Keratinocyte (primary cell): Measurements from ENCODE around the gene CLIP2. TPM values are rescaled to one million over a fixed set of nuclear protein-coding genes. Genes with fewer than 3 reads are reported as not detected.

Source experiments
- DNase-seq: peaks from one replicate; pipeline ENCODE4 v3.0.0-alpha.2; 2011; ENCODE audit warnings: low read depth, missing footprints, low spot score
- FAIRE-seq: peaks from 2 replicates; lab custom pipeline; 2011; peaks lifted over from hg19 to GRCh38; lab: Jason Lieb, UNC
- H2AFZ ChIP-seq: 2 replicates; pipeline ENCODE4 v1.6.0; 2012; ENCODE audit warnings: low read length, control low read depth, inconsistent platforms; ENCODE audit not compliant: control insufficient read depth
- H3K27ac ChIP-seq: 2 replicates; pipeline ENCODE4 v1.5.1; 2011; ENCODE audit warnings: low read length; ENCODE audit not compliant: control insufficient read depth, insufficient read depth
- H3K27me3 ChIP-seq: 3 replicates; pipeline ENCODE4 v1.6.0; 2011; ENCODE audit warnings: low read length; ENCODE audit not compliant: control insufficient read depth, insufficient read depth; ENCODE audit errors: extremely low read depth
- H3K36me3 ChIP-seq, 2 experiments: 2 replicates in 1 of 2; 3 replicates in 1 of 2; pipeline ENCODE4 v1.5.1; 2011; ENCODE audit warnings: low read length in 2 of 2, mild to moderate bottlenecking in 1 of 2; ENCODE audit not compliant: control insufficient read depth in 2 of 2, insufficient read depth in 2 of 2; ENCODE audit errors: extremely low read depth in 1 of 2
- H3K4me1 ChIP-seq: 3 replicates; pipeline ENCODE4 v1.5.1; 2011; ENCODE audit warnings: low read length; ENCODE audit not compliant: control insufficient read depth, insufficient read depth; ENCODE audit errors: extremely low read depth
- H3K4me2 ChIP-seq: 3 replicates; pipeline ENCODE4 v1.6.0; 2011; ENCODE audit warnings: low read depth, low read length; ENCODE audit not compliant: control insufficient read depth, insufficient read depth; ENCODE audit errors: extremely low read depth
- H3K4me3 ChIP-seq, 3 experiments: fragments of 200-600 bp in 1 of 3; sonication (generic) in 1 of 3; 2 replicates in 2 of 3; 3 replicates in 1 of 3; pipeline ENCODE4 v1.5.1; 2011 to 2016; ENCODE audit warnings: low read length in 3 of 3, mild to moderate bottlenecking in 3 of 3, control low read depth in 2 of 3, inconsistent platforms in 1 of 3, low read depth in 1 of 3, mixed read lengths in 1 of 3, mixed run types in 1 of 3, moderate library complexity in 1 of 3; ENCODE audit not compliant: control insufficient read depth in 2 of 3, insufficient read depth in 2 of 3; ENCODE audit errors: extremely low read depth in 1 of 3
- H3K79me2 ChIP-seq: 2 replicates; pipeline ENCODE4 v1.6.0; 2012; ENCODE audit warnings: low read length; ENCODE audit not compliant: control insufficient read depth, insufficient read depth
- H3K9ac ChIP-seq: 3 replicates; pipeline ENCODE4 v1.6.0; 2011; ENCODE audit warnings: low read length; ENCODE audit not compliant: control insufficient read depth, insufficient read depth; ENCODE audit errors: extremely low read depth
- H3K9me1 ChIP-seq: 3 replicates; pipeline ENCODE4 v1.6.0; 2011; ENCODE audit warnings: low read length; ENCODE audit not compliant: control insufficient read depth, insufficient read depth; ENCODE audit errors: extremely low read depth
- H3K9me3 ChIP-seq: 2 replicates; pipeline ENCODE4 v1.5.1; 2012; ENCODE audit warnings: low read depth, low read length; ENCODE audit not compliant: control insufficient read depth
- H4K20me1 ChIP-seq: 3 replicates; pipeline ENCODE4 v1.6.0; 2011; ENCODE audit warnings: low read length; ENCODE audit not compliant: control insufficient read depth, insufficient read depth; ENCODE audit errors: extremely low read depth
- CTCF ChIP-seq, 3 experiments: IDR thresholded peaks in 1 of 3; conservative IDR thresholded peaks in 1 of 3; optimal IDR thresholded peaks in 1 of 3; 2 replicates in 2 of 3; 3 replicates in 1 of 3; pipeline versions ENCODE3 to v1.5.1; 2011; ENCODE audit warnings: low read length in 3 of 3, mild to moderate bottlenecking in 3 of 3, moderate library complexity in 2 of 3, control low read depth in 1 of 3, inconsistent platforms in 1 of 3; ENCODE audit not compliant: insufficient read depth in 2 of 3; ENCODE audit errors: extremely low read depth in 1 of 3
- EZH2 ChIP-seq: IDR thresholded peaks from one replicate; pipeline ENCODE4 v1.6.1; 2012; ENCODE audit warnings: inconsistent platforms, mild to moderate bottlenecking, low read length, moderate library complexity
- dilution Hi-C: fragments of 300-500 bp; cut with MboI; formaldehyde crosslinking; loops from one replicate; pipeline ENCODE4 v1.7.0; 2020; ENCODE audit warnings: low sequenced_read_pairs; ENCODE audit not compliant: extremely low pct_ligation_motif_present
- polyA plus RNA-seq, 5 experiments: library from polyadenylated mRNA; depleted of rRNA in 3 of 5; stranded (reverse) in 3 of 5; stranded (forward) in 1 of 5; unstranded in 1 of 5; fragments of >200 nt; gene quantifications; 1 replicate in 1 of 5; 2 replicates in 3 of 5; 3 replicates in 1 of 5; pipeline versions ENCODE4 v1.2.1 to v1.2.3, GENCODE V29; 2011 to 2012; ENCODE audit warnings: missing spikeins in 2 of 5, low read depth in 1 of 5, low replicate concordance in 1 of 5

CLIP2 gene
- polyA plus RNA-seq, 1 donor (not counting 4 experiments of a cell fraction or from before 2014, with no cell fraction given): 2.6 TPM

DNA sequence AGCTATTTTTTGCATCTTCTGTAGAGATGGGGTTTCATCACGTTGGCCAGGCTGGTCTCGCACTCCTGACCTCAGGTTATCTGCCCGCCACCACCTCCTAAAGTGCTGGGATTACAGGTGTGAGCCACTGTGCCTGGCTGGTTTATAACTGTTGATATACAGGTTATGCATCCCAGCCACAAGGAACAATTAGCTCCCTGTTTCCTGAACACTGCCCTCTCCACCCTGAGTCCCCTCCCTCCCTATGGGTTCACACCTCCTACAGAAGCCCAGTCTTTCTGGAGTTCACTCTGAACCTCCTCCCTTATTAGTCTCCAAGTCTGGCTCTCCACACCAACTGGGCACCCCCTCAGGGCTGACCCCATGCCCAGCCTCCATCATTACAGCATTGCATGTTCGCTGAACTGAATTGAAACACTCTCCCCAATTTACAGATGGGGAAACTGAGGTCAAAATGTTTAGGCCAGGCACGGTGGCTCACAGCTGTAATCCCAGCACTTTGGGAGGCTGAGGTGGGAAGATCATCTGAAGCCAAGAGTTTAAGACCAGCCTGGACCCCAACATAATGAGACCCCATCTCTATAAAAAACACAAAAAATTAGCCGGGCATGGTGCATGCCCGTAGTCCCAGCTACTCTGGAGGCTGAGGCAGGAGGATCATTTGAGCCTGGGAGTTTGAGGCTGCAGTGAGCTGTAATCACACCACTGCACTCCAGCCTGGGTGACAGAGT is 1.7 kb upstream of the CLIP2 start:
- no peak overlapping the region for H2AFZ ChIP-seq
- H3K27ac ChIP-seq: no peak overlapping the region
- H3K4me2 ChIP-seq: no peak overlapping the region
- dilution Hi-C loops: no loop called here
- no peaks in the 10 kb centered on the region for H3K27me3 ChIP-seq
- no peaks in the 10 kb centered on the region for H3K36me3 ChIP-seq
- no peaks in the 10 kb centered on the region for H3K9me3 ChIP-seq
- H3K9me1 ChIP-seq: no peaks in the 10 kb centered on the region
- FAIRE-seq (no peak), DNase-seq (no peak)
- no peak overlapping the region for H3K9ac ChIP-seq
- no peaks in the 10 kb centered on the region for H4K20me1 ChIP-seq
- H3K4me3 ChIP-seq: no peak overlapping the region
- H3K4me1 ChIP-seq: peaks cover 15% of the 10 kb centered on the region
- peaks cover 11% of the 10 kb centered on the region for H3K79me2 ChIP-seq
- TF ChIP-seq CTCF (optimal IDR thresholded peaks at IDR 0.05 in 1 of 3, IDR thresholded peaks at IDR 0.05 in 1 of 3, conservative IDR thresholded peaks at IDR 0.05 in 1 of 3; ENCODE audit: extremely low read depth in 1 of 3, insufficient read depth in 2 of 3, low read length in 3 of 3) (no peak), EZH2 (no peak)

GRCh38 chr7:74288034-74288881 is 949 bp upstream of the CLIP2 start:
- H3K4me3 ChIP-seq: no peak overlapping the region
- TF ChIP-seq CTCF (optimal IDR thresholded peaks at IDR 0.05 in 1 of 3, IDR thresholded peaks at IDR 0.05 in 1 of 3, conservative IDR thresholded peaks at IDR 0.05 in 1 of 3; ENCODE audit: extremely low read depth in 1 of 3, insufficient read depth in 2 of 3, low read length in 3 of 3) (no peak), EZH2 (no peak)
- no peaks in the 10 kb centered on the region for H3K9me1 ChIP-seq

More at GRCh38 chr7:74288034-74288881, 949 bp upstream of the CLIP2 start:
- DNase-seq (no peak), FAIRE-seq (no peak)
- H3K27me3 ChIP-seq: no peaks in the 10 kb centered on the region
- H3K9ac ChIP-seq: no peak overlapping the region
- peak overlapping the region; percentile 89 for H3K4me2 ChIP-seq
- H3K4me1 ChIP-seq: peaks cover 23% of the 10 kb centered on the region
- H3K36me3 ChIP-seq: no peaks in the 10 kb centered on the region
- H4K20me1 ChIP-seq: no peaks in the 10 kb centered on the region
- dilution Hi-C loops: no loop called here
- H2AFZ ChIP-seq: no peak overlapping the region
- no peaks in the 10 kb centered on the region for H3K9me3 ChIP-seq
- peaks cover 12% of the 10 kb centered on the region for H3K79me2 ChIP-seq
- H3K27ac ChIP-seq: no peak overlapping the region
